ENCODE measurements around the gene EP300. TPM values are rescaled to one million over a fixed set of nuclear protein-coding genes. Genes with fewer than 3 reads are reported as not detected.
"Not testable (repeated sequence)": the region's sequence is repeated elsewhere in the genome, so short reads cannot be mapped to it uniquely, and the experiment has no call there.

The EP300 gene
- total RNA-seq, 6 experiments from 2014 or later = 28.4 to 41.1 (median 33.1) TPM

DNA sequence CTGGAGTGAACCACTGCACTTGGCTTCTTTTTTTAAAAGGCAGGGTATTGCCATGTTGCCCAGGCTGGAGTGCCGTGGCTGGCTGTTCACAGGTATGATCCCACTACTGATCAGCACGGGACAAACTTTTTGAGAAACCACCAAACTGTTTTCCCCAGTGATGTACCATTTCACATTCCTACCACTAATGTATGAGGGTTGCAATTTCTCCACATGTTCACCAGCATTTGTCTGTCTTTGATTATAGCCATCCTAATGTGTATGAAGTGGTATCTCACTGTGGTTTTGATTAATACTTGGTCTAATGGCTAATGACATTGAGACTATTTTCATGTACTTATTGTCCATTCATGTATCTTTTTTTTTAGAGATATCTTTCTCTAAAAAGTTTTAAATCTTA, 41.5 kb upstream of the EP300 start:
- Mint-ChIP-seq H3K27ac (no peak overlapping the region), H3K27me3 (ENCODE audit: insufficient read depth) (no peaks in the 10 kb centered on the region; the same call in 1 of the 2 replicates), H3K4me3 (no peak overlapping the region), H3K9me3 (no peaks in the 10 kb centered on the region), H3K36me3 (ENCODE audit: low read depth) (no peaks in the 10 kb centered on the region), H3K4me1 (ENCODE audit: low read depth) (peaks cover 34% of the 10 kb centered on the region)
- TF ChIP-seq CTCF (IDR thresholded peaks at IDR 0.05) = peak; percentile 52
- DNase-seq = no peak

DNA sequence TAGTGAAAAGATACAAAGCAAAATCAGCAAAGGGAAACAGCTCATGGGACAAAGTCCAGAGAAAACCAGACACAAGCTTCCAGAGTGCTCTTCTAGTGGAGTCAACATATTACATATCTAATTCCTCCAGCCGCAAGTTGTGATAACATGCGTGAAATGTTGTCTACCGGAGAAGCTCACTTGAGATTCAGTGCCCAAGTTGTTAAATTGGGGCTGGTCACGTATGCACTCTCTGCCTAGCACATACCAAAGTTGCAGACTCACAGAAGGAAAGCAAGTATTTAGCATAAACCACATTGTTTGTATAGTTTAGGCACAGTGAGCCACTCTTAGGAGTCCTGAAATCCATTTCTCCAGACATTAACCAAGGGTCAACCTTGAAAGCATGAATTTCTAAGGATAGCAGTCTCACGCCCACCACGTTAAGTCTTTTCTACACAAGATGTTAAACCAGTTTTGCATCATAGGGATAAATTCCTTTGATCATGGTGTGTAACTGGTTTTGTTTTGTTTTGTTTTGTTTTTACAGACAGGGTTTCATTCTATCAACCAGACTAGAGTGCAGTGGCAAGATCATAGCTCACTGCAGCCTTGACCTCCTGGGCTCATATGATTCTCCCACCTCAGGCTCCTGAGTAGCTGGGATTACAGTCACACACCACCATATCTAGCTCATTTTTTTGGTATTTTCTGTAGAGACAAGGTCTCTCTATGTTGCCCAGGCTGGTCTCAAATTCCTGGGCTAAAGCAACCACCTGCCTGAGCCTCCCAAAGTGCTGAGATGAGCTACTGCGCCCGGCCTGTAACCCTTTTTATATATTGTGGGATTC, 39.5 kb upstream of the EP300 start:
- H3K4me3 Mint-ChIP-seq = peak overlapping the region; percentile 60
- DNase-seq = peak; percentile 80
- no peaks in the 10 kb centered on the region for H3K36me3 Mint-ChIP-seq (ENCODE audit: low read depth)
- no peaks in the 10 kb centered on the region; the same call in 1 of the 2 replicates for H3K27me3 Mint-ChIP-seq (ENCODE audit: insufficient read depth)
- TF ChIP-seq CTCF (IDR thresholded peaks at IDR 0.05) = no peak
- H3K9me3 Mint-ChIP-seq = no peaks in the 10 kb centered on the region
- peaks cover 32% of the 10 kb centered on the region for H3K4me1 Mint-ChIP-seq (ENCODE audit: low read depth)
- peak overlapping the region; percentile 59 for H3K27ac Mint-ChIP-seq

DNA sequence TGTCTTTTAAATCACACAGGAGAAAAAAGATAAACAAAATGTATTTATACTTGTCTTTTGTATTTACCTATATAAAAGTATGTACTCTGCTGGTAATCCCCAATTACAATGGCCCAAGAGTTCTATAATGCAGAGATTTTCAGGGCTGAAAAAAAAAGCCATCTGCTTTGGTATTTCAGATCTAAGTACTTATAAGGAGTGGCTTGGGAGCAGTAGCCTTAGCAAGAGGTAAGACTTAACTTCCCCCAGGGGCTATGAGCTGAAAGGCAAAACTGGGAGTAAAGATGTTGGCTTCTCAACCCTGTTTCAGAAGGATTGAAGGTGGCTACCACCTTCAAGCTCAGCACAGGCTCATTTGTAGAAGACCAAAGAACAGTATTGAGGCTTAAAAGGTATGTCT, 35.3 kb upstream of the EP300 start:
- no peak for TF ChIP-seq CTCF (IDR thresholded peaks at IDR 0.05)
- no peak overlapping the region for H3K4me3 Mint-ChIP-seq
- DNase-seq = no peak
- H3K27ac Mint-ChIP-seq = no peak overlapping the region
- H3K27me3 Mint-ChIP-seq (ENCODE audit: insufficient read depth) = peaks cover 2% of the 10 kb centered on the region; the same call in 1 of the 2 replicates
- peaks cover 17% of the 10 kb centered on the region for H3K4me1 Mint-ChIP-seq (ENCODE audit: low read depth)
- no peaks in the 10 kb centered on the region for H3K9me3 Mint-ChIP-seq
- H3K36me3 Mint-ChIP-seq (ENCODE audit: low read depth) = no peaks in the 10 kb centered on the region

DNA sequence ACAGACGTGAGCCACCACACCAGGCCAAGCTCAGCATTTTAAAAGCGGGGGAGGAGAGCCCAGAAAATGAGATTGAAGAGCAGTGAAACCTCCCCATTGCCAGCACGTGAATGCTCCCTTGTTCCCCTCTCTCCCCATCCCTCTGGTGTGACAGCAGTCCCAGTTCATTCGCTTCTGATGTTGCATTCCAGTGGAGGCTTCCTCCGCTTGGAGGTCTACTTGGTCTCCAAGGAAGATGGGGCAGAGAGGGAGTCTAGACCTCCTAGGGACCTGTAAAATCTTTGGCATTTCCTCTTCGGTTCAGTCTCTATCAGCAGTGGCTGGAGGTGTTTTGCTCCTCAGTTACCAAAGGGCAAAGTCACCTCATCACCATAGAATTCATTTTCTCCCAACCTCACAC, 30.2 kb upstream of the EP300 start:
- Mint-ChIP-seq H3K4me3 (no peak overlapping the region), H3K9me3 (no peaks in the 10 kb centered on the region), H3K36me3 (ENCODE audit: low read depth) (no peaks in the 10 kb centered on the region), H3K27me3 (ENCODE audit: insufficient read depth) (peaks cover 2% of the 10 kb centered on the region), H3K27ac (no peak overlapping the region), H3K4me1 (ENCODE audit: low read depth) (0 out of 2 replicates have a peak, but pooled peaks cover 6% of the 10 kb centered on the region)
- no peak for DNase-seq
- no peak for TF ChIP-seq CTCF (IDR thresholded peaks at IDR 0.05)

- not testable (repeated sequence) for H3K4me1 Mint-ChIP-seq (ENCODE audit: low read depth); H3K9me3 Mint-ChIP-seq; H3K36me3 Mint-ChIP-seq (ENCODE audit: low read depth); DNase-seq; H3K27ac Mint-ChIP-seq; H3K4me3 Mint-ChIP-seq; H3K27me3 Mint-ChIP-seq (ENCODE audit: insufficient read depth)
These were observed 28.1 kb upstream of the EP300 start for GRCh38 chr22:41064326-41064725.

DNA sequence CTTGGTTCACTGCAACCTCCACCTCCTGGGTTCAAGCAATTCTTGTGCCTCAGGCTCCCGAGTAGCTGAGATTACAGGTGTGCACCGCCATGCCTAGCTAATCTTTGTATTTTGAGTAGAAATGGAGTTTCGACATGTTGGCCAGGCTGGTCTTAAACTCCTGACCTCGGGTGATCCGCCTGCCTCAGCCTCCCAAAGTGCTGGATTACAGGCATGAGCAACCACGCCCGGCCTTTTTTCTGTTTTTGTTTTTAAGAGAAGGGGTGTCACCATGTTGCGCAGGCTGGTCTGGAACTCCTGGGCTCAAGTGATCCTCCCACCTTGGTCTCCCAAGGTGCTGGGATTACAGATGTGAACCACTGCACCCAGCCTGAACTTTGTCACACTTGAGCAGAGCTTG, 26.1 kb upstream of the EP300 start:
- H3K27ac Mint-ChIP-seq; H3K9me3 Mint-ChIP-seq; H3K36me3 Mint-ChIP-seq (ENCODE audit: low read depth); H3K4me3 Mint-ChIP-seq; H3K27me3 Mint-ChIP-seq (ENCODE audit: insufficient read depth); H3K4me1 Mint-ChIP-seq (ENCODE audit: low read depth); DNase-seq: not testable (repeated sequence)

- H3K36me3 Mint-ChIP-seq (ENCODE audit: low read depth); H3K4me3 Mint-ChIP-seq; H3K9me3 Mint-ChIP-seq; DNase-seq; H3K27me3 Mint-ChIP-seq (ENCODE audit: insufficient read depth); H3K4me1 Mint-ChIP-seq (ENCODE audit: low read depth); H3K27ac Mint-ChIP-seq: not testable (repeated sequence)
These were observed 24.4 kb upstream of the EP300 start for GRCh38 chr22:41067968-41068367.

Data from HFFc6 (cell line).